GOT3 (cell line): ENCODE data around the gene ARHGAP25.

Source experiments
- DNase-seq: peaks from one replicate; lab custom pipeline; 2025; ENCODE audit warnings: mixed read lengths; lab: John Stamatoyannopoulos, UW

ARHGAP25 gene

GRCh38 chr2:68734688-68735525 lies at the start of gene ARHGAP25:
ARHGAP25 (plus strand) TSS chr2:68734811; CDS start chr2:68735200, 389 bp downstream.
- DNase-seq, result no peak

GRCh38 chr2:68686178-68686577 lies 48.4 kb upstream of the ARHGAP25 start:
- DNase-seq, result no peak

- no peak for DNase-seq
Observed at GRCh38 chr2:68687018-68687417, 47.6 kb upstream of the ARHGAP25 start.

- DNase-seq, result no peak
Observed at GRCh38 chr2:68689553-68690537, 44.8 kb upstream of the ARHGAP25 start.

GRCh38 chr2:68690851-68691250 lies 43.8 kb upstream of the ARHGAP25 start:
- DNase-seq, result no peak

GRCh38 chr2:68692511-68692910 lies 42.1 kb upstream of the ARHGAP25 start:
- no peak for DNase-seq

GRCh38 chr2:68693951-68694350 lies 40.7 kb upstream of the ARHGAP25 start:
- DNase-seq, result no peak

- DNase-seq, result no peak
Observed at GRCh38 chr2:68695971-68696370, 38.6 kb upstream of the ARHGAP25 start.

- DNase-seq, result no peak
Observed at GRCh38 chr2:68696554-68696953, 38.1 kb upstream of the ARHGAP25 start.

- no peak for DNase-seq
Observed at GRCh38 chr2:68698567-68699377, 35.8 kb upstream of the ARHGAP25 start.

GRCh38 chr2:68700560-68700959 lies 34.1 kb upstream of the ARHGAP25 start:
- no peak for DNase-seq

GRCh38 chr2:68706637-68707036 lies 28.0 kb upstream of the ARHGAP25 start:
- DNase-seq, result no peak

- DNase-seq, result no peak
Observed at GRCh38 chr2:68708629-68709028, 26.0 kb upstream of the ARHGAP25 start.

GRCh38 chr2:68709421-68709911 lies 25.1 kb upstream of the ARHGAP25 start:
- DNase-seq, result no peak

- DNase-seq, result no peak
Observed at GRCh38 chr2:68710336-68710735, 24.3 kb upstream of the ARHGAP25 start.

GRCh38 chr2:68710756-68711155 lies 23.9 kb upstream of the ARHGAP25 start:
- no peak for DNase-seq

- DNase-seq, result no peak
Observed at GRCh38 chr2:68714866-68715265, 19.7 kb upstream of the ARHGAP25 start.

GRCh38 chr2:68715353-68716041 lies 19.1 kb upstream of the ARHGAP25 start:
- DNase-seq, result no peak

- DNase-seq, result no peak
Observed at GRCh38 chr2:68716604-68717304, 17.9 kb upstream of the ARHGAP25 start.

- DNase-seq, result no peak
Observed at GRCh38 chr2:68717305-68717661, 17.3 kb upstream of the ARHGAP25 start.

- DNase-seq, result no peak
Observed at GRCh38 chr2:68719912-68720311, 14.7 kb upstream of the ARHGAP25 start.
